Epidermal melanocyte (primary cell): ENCODE measurements around the gene PCF11.

ENCODE experiments used
- DNase-seq: peaks from one replicate; pipeline ENCODE4 v3.0.0; 2011; ENCODE audit warnings: low spot score; ENCODE audit not compliant: insufficient read length

The PCF11 gene

DNA sequence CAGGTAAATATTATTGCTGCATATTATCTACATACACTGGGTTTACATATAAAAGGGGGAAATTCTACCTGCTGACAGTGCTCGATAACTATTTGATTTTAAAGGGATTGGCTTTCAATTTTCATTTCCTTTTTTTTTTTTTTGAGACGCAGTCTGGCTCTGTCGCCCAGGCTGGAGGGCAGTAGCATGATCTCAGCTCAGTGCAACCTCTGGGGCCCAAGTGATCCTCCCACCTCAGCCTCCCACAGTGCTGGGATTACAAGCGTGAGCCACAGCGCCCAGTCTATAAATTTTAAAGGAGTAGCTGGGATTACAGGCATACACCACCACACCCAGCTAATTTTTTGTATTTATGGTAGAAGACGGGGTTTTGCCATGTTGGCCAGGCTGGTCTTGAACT lies 3.2 kb upstream of the PCF11 start:
- no peak for DNase-seq

DNA sequence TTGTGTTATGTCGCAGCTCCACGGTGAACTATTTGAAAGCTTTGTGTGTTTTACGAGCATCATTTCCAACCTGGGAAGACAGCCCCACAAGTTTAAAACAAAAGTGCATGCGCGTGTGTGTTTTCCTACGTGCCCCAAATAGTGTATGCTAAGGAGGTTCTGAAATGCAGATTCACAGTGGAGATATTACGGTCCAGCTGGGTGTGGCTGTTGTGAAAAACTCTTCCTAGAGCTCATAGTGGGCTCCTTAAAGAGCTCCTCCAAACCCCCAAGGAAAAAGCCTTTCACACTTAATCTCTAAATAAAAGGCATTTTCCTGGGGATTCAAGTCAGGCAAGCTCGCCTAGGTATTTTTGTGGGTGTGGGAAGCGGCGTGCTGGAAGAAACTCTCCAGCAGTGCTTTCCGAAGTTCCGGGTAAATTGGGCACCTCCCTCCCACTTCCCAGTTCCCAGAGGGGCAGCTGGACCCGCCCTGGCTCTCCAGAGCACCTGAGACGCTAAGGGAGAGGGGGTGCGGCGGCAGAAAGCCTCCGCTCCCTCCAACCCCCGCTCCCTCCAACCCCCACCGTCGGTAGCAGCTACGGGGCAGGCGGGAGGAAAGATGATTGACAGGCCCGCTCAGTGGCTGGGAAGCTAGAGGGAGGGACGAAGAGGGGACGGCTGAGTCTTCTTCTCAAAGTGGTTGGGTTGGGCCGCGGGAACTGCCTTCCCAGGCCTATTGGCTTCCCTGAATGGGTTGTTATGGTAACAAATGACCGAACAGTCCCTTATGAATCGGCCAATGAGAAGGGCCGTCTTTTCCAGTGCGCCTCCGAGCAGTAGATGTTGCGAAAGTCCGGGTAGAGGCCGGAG lies 561 bp upstream of the PCF11 start:
- peak; percentile 94 for DNase-seq

DNA sequence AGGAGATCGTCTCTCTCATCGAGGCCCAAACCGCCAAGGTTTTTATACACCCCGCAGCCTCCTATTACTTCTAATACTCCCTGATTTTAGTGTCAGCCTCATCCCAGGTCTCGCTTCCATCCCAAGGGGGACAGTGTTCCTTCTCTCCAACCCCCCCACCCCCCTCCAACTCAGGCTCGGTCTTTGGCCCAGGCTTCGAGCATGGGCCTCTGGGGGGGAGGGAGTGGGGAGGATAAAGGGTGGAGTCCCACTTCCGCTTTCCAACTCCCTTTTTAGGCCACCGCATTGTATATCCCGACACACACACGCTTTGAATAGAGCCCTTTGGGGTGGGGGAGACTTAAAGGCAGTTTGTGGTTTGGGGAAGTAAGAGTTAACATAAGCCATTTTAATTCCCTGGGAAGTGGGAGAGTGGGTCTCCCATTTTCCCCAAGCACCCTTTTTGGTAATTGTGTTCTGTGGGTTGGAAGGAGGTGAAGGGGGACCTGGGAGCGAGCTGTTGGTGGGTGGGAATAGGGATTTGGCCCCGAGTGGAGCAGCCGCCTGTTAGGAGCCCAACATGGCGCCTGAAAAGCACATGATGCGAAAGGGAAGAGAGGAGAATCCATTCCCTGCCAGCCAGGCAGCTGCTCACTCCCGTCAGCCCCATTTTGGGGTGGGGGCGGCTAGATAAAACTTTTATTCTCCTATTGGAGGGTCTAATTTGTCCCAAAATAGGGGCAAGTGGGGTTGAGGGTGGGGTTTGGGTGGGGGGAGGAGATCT lies 844 bp downstream of the PCF11 start:
- DNase-seq = no peak

GRCh38 chr11:83158357-83158786 lies 1.4 kb downstream of the PCF11 start:
- DNase-seq = no peak

DNA sequence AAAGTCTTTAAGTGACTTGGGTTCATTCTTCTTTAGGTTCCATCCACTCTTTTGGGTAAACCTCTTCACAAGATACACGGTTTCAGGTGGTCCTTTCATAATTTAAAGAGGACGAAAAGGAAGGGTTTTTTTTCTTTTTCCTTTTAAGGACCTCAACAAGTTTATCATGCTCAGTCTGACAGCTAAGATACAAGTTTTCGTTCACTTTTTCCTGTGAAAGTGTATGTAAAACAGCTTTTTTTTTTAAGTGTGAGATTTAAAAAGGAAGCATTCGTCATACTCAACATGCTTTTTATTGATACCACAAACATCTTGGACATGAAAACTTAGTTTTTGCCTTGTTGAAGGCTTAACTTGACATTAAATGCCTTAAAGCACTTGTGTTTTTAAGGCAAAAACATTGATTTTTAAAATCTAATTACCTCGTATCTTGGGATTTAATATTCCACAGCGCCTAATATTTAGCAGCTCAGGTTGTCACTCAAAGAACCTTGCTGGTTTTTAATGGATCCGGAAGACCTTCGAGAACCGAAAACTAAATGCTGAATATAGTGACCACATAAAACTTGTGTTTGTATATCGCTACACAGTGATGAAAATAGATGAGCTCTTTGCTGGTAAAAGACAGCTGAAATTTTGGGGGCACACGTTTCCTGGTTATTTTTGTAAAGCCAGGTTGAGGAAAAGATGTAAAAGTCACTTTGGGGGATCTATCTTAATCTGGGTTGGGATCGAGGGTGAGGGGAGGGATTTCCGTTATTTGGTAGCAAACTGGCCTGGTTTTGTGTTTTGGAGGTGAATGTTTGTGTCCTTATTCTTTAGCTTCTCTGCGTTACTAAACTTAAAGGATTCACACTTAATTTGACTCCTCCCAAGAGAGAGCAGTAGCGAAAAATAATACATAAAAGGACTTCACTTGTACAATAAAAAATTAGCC lies 2.3 kb downstream of the PCF11 start:
- DNase-seq = no peak

GRCh38 chr11:83159902-83160865 lies 3.3 kb downstream of the PCF11 start:
- DNase-seq = no peak

DNA sequence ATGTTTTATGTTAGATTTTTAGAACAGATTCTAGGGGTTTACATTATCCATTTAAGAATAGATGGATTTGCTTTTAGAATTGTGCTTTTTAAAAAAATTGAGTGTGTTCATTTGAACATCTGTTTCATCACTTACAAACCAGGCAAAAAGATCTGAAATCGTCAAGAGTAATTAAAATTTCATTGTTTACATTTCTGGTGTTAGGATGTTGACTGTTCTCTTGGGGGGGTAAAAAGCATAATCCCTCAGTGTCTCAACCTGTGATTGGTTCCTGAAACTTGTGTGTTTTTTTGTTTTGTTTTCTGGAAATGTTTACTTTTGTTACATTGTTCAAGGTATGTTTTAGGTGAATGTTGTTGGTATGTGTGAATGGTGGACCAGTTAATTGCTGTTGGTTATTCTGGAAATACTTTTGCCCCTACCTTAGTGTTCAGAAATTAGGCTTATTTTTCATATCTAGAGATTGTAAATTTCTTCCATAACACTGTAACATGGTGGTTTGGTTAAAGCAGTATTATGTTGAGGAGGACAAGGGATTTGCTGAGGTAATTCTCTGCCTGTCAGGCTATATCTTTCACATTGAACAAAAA lies 4.8 kb downstream of the PCF11 start:
- DNase-seq = no peak

- DNase-seq = no peak
These were observed 5.4 kb downstream of the PCF11 start for GRCh38 chr11:83162377-83162776.

DNA sequence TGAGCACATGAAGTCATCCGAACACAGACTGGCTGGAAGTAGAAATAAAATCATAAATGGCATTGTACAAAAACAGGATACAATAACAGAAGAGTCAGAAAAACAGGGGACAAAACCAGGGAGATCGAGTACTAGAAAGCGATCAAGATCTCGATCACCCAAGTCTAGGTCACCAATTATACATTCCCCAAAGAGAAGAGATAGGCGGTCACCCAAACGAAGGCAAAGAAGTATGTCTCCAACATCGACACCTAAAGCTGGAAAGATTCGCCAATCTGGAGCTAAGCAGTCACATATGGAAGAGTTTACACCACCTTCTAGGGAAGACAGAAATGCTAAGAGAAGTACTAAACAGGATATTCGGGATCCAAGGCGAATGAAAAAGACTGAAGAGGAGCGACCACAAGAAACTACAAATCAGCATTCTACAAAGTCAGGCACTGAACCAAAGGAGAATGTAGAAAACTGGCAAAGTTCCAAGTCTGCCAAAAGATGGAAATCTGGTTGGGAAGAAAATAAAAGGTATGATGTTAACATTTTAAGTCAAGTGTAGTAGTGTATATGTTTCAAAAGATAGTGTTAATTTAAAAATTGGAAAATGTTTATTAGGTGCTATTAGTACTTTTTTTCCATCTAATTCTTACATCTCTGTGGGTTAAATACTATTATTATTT lies 9.4 kb downstream of the PCF11 start:
- DNase-seq = no peak

DNA sequence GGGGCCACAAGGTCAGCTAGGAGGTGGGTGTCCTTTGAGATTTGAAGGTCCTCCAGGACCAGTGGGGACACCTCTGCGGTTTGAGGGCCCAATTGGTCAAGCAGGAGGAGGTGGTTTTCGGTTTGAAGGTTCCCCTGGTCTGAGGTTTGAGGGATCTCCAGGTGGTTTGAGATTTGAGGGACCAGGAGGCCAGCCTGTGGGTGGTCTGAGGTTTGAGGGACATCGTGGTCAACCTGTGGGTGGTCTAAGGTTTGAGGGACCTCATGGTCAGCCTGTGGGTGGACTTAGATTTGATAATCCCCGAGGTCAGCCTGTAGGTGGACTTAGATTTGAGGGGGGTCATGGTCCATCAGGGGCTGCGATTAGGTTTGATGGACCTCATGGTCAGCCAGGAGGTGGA lies 11.8 kb downstream of the PCF11 start:
- no peak for DNase-seq

DNA sequence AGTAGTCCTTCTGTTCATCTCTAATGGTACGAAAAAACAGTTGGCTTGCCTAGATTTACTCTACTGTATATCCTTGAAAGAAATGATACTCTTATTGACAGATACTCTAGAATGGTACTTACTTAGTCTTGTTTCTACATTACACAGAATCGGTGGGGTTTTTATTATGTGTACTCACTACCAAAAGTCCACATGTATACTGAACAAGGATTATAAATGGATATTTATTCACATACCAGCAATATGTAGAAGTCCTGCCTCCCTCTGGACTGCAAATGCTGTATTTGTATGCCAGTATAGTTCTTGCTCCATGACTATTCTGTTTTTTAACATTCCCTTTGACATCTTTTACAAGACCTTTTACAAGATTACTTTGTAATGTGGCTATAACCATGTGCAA lies 13.9 kb downstream of the PCF11 start:
- no peak for DNase-seq

DNA sequence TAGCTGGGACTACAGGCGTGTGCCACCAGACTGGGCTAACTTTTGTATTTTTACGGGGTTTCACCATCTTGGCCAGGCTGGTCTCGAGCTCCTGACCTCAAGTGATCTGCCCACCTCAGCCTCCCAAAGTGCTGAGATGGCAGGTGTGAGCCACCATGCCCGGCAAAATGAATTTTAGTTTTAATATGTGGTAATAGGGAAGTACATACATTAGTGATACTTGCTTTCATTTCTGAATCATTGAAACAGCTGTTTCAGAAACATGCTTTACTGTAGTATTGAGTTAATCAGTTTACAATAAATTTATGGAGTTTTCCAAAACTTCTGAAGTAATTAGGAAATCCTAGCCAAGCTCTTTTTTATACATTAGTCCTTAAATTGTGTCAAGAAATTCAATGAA lies 15.6 kb downstream of the PCF11 start:
- DNase-seq = no peak

DNA sequence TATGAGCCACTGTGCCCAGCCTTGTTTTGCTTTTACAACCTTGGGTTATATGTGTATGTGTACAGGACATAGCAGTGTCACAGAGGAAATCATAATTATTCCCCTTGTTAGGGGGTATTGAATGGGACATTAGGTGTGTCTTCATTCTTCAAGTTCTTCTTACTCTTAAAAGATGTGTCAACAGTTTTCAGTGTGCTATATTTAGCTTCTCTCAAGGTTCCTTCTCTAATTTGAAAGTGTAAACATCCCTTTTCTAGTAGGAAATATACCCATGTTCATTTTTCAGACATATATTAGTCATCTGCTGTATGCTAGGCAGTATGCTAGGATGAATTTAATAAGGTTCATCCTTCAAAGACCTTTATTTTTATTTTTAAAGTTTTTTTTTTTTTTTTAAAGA lies 17.1 kb downstream of the PCF11 start:
- no peak for DNase-seq

GRCh38 chr11:83175815-83176214 lies 18.9 kb downstream of the PCF11 start:
- no peak for DNase-seq

- no peak for DNase-seq
These were observed 24.9 kb downstream of the PCF11 start for GRCh38 chr11:83181815-83182214.

DNA sequence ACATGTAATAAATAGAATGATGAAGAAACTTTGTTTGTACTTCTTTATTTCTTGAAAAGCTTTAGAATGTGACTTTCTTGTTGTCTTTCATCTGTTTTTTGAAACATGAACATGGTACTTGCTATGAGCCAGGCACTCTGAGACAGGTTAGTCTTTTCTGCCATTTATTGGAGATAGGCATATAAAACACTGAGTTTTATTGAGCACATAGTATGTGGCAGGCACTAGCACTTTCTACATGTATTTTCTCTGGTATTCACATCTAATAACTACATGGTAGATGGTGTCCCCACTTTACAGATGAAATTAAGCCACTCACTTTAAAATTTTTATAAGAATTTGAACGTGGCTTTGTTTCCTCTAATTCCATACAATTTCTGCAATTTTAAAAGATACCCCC lies 28.8 kb downstream of the PCF11 start:
- no peak for DNase-seq

- DNase-seq = no peak
These were observed 30.5 kb downstream of the PCF11 start for GRCh38 chr11:83187465-83187864.

DNA sequence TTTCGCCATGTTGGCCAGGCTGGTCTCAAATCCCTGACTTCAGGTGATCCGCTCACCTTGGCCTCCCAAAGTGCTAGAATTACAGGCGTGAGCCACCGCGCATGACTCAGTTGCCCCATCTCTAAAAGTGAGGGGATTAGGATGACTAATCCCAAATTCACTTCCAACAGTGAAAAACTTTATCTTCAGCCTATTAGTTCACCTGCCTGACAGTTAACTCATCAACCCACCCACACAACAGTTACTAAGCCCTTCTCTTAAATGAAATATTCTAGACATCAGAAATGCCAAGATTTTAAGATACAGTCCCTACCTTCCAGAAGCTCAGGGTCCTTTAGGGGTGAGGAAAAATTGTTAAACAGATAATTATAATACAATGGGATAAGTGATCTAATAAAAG lies 34.6 kb downstream of the PCF11 start:
- DNase-seq = no peak

DNA sequence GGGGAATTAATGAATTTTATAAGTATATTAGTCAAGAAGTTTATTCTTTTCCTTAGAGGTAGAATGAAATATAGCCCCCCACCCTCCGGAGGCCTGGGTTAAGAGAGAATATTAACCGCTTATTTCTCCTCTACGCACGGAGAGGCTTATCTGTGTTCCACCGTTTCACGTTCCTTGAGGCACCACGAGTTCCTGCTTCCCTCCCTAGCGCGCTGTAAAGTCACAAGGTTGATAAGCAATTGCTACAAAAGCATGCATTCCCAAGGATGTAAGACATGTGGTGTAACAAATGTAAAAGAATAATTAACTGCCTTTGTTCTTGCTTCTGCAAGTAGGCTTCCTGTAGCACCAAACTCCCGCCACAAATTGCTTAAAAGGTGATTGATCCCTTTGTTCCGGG lies 35.1 kb downstream of the PCF11 start:
- no peak for DNase-seq
